ENCODE measurements around the gene IPO9.

DNA sequence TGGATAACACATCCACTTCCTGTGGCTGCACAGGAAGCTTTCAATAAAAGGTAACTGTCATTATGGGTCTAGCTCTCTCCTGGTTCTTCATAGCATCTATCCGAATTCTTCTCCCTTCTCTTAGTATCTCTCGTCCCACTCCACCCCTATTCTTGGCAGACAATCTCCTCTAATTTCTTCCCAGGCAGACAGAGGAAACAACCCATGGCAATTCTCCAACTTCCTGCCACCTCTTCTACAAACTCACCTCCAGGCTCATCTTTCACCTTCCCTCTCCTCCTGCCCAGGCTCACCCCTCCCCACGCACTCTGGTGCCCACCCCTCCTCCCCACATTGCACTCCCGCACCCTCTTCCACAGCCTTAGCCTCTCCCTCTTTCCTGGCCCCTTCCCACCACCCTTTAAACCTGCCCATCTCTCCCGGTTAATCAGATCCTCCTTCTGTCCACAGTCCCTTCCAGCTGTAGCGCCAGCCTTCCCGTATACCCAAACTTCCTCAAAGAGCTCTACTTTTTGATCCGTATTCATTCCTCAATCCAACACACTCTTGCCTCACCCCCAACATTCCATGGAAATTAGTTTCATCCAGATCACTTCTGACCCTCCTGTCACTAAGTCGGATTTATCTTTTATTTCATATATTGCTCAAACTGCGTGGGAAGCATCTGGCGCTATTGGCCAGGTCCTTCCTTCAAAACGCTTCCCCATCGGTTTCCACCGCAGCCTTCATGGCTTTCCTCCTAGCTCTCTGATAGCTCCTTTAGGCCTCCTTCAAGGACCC lies 85.7 kb downstream of the IPO9 start:
- TF ChIP-seq POLR2AphosphoS5 (IDR thresholded peaks at IDR 0.05; ENCODE audit: low read depth), result no peak
- TF ChIP-seq, protein P1, sequence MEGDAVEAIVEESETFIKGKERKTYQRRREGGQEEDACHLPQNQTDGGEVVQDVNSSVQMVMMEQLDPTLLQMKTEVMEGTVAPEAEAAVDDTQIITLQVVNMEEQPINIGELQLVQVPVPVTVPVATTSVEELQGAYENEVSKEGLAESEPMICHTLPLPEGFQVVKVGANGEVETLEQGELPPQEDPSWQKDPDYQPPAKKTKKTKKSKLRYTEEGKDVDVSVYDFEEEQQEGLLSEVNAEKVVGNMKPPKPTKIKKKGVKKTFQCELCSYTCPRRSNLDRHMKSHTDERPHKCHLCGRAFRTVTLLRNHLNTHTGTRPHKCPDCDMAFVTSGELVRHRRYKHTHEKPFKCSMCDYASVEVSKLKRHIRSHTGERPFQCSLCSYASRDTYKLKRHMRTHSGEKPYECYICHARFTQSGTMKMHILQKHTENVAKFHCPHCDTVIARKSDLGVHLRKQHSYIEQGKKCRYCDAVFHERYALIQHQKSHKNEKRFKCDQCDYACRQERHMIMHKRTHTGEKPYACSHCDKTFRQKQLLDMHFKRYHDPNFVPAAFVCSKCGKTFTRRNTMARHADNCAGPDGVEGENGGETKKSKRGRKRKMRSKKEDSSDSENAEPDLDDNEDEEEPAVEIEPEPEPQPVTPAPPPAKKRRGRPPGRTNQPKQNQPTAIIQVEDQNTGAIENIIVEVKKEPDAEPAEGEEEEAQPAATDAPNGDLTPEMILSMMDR (conservative IDR thresholded peaks at IDR 0.05; ENCODE audit: low read depth in 2 of 2), result no peak
- TF ChIP-seq REST (IDR thresholded peaks at IDR 0.05; ENCODE audit: unreplicated experiment), result no peak
- TF ChIP-seq, protein P2, sequence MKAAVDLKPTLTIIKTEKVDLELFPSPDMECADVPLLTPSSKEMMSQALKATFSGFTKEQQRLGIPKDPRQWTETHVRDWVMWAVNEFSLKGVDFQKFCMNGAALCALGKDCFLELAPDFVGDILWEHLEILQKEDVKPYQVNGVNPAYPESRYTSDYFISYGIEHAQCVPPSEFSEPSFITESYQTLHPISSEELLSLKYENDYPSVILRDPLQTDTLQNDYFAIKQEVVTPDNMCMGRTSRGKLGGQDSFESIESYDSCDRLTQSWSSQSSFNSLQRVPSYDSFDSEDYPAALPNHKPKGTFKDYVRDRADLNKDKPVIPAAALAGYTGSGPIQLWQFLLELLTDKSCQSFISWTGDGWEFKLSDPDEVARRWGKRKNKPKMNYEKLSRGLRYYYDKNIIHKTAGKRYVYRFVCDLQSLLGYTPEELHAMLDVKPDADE (IDR thresholded peaks at IDR 0.05), result no peak
- no peak for TF ChIP-seq CREB1 (CRISPR knock-in tag; IDR thresholded peaks at IDR 0.05; ENCODE audit: low read depth)
- TF ChIP-seq EZH2 (IDR thresholded peaks at IDR 0.05; ENCODE audit: low read depth, unreplicated experiment), result no peak
- no peak for TF ChIP-seq EZH2phosphoT487 (IDR thresholded peaks at IDR 0.05; ENCODE audit: unreplicated experiment)
- no peak for TF ChIP-seq NANOG (IDR thresholded peaks at IDR 0.05; ENCODE audit: borderline replicate concordance)
- no peak for TF ChIP-seq JUNB (IDR thresholded peaks at IDR 0.05; ENCODE audit: unreplicated experiment)
- TF ChIP-seq ZNF114 (CRISPR knock-in tag; IDR thresholded peaks at IDR 0.05), result no peak

All from GM23338 (cell line).